ENCODE data around the gene SCAPER.

The SCAPER gene

GRCh38 chr15:76332796-76333195 lies 572.3 kb downstream of the SCAPER start (continued):
- no peak for TF ChIP-seq ZNF18 (tag by site-specific recombination; IDR thresholded peaks at IDR 0.05)
- no peak for TF ChIP-seq ZNF548 (tag by site-specific recombination; IDR thresholded peaks at IDR 0.05)
- no peak for TF ChIP-seq ZNF138 (tag by site-specific recombination; IDR thresholded peaks at IDR 0.05; ENCODE audit: borderline replicate concordance)
- no peak for TF ChIP-seq ZNF324 (tag by site-specific recombination; IDR thresholded peaks at IDR 0.05)
- TF ChIP-seq, protein P1, sequence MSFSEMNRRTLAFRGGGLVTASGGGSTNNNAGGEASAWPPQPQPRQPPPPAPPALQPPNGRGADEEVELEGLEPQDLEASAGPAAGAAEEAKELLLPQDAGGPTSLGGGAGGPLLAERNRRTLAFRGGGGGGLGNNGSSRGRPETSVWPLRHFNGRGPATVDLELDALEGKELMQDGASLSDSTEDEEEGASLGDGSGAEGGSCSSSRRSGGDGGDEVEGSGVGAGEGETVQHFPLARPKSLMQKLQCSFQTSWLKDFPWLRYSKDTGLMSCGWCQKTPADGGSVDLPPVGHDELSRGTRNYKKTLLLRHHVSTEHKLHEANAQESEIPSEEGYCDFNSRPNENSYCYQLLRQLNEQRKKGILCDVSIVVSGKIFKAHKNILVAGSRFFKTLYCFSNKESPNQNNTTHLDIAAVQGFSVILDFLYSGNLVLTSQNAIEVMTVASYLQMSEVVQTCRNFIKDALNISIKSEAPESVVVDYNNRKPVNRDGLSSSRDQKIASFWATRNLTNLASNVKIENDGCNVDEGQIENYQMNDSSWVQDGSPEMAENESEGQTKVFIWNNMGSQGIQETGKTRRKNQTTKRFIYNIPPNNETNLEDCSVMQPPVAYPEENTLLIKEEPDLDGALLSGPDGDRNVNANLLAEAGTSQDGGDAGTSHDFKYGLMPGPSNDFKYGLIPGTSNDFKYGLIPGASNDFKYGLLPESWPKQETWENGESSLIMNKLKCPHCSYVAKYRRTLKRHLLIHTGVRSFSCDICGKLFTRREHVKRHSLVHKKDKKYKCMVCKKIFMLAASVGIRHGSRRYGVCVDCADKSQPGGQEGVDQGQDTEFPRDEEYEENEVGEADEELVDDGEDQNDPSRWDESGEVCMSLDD (tag by site-specific recombination; IDR thresholded peaks at IDR 0.05) = no peak
- TF ChIP-seq ZNF558 (tag by site-specific recombination; IDR thresholded peaks at IDR 0.05) = no peak

- TF ChIP-seq ZNF654 (tag by site-specific recombination; IDR thresholded peaks at IDR 0.05; ENCODE audit: low read depth) (peak; percentile 6; the same call in 1 of the 2 replicates), ZNF600 (tag by site-specific recombination; IDR thresholded peaks at IDR 0.05) (peak; percentile 55), IKZF3 (tag by site-specific recombination; IDR thresholded peaks at IDR 0.05) (peak; percentile 69), KLF1 (tag by site-specific recombination; IDR thresholded peaks at IDR 0.05) (no peak), MEIS1 (CRISPR knock-in tag; IDR thresholded peaks at IDR 0.05; ENCODE audit: borderline replicate concordance) (no peak), ZNF174 (tag by site-specific recombination; IDR thresholded peaks at IDR 0.05) (no peak)
- Histone ChIP-seq H3K4me1 (ENCODE audit: control insufficient read depth, insufficient read depth, low read length) (peaks cover 9% of the 10 kb centered on the region), H3K27ac (ENCODE audit: extremely low read depth, low read depth, low read length) (no peak overlapping the region), H3K9me3 (ENCODE audit: control insufficient read depth, insufficient read depth, low read depth, low read length) (no peaks in the 10 kb centered on the region), H3K4me3 (ENCODE audit: low read depth, low read length) (no peak overlapping the region), H3K36me3 (ENCODE audit: control insufficient read depth in 2 of 2, insufficient read depth in 1 of 2, low read length in 2 of 2) (no peaks in the 10 kb centered on the region)
- POLR2A ChIA-PET = interaction anchor here (0.5 to 2.8 kb wide), 3 partner anchors 8 to 19 kb away, joined by 3 to 24 read pairs (median 3); partner anchors contain the start of gene ETFA
- CTCF ChIA-PET = interaction anchor here (0.6 to 3.5 kb wide), 22 partner anchors 9 to 195 kb away, joined by 3 to 32 read pairs (median 4); partner anchors contain the start of gene ETFA
Measured at GRCh38 chr15:76330080-76330680, 575.0 kb downstream of the SCAPER start.

GRCh38 chr15:76328958-76329357 lies 576.2 kb downstream of the SCAPER start:
- Histone ChIP-seq H3K4me3 (ENCODE audit: low read depth, low read length) (no peak overlapping the region), H3K36me3 (ENCODE audit: control insufficient read depth in 2 of 2, insufficient read depth in 1 of 2, low read length in 2 of 2) (no peaks in the 10 kb centered on the region), H3K4me1 (ENCODE audit: control insufficient read depth, insufficient read depth, low read length) (peaks cover 16% of the 10 kb centered on the region), H3K9me3 (ENCODE audit: control insufficient read depth, insufficient read depth, low read depth, low read length) (no peaks in the 10 kb centered on the region), H3K27ac (ENCODE audit: extremely low read depth, low read depth, low read length) (no peak overlapping the region)
- CTCF ChIA-PET = interaction anchor here (0.6 to 3.5 kb wide), 8 partner anchors 19 to 483 kb away, joined by 3 to 32 read pairs (median 6); partner anchors contain the start of gene ETFA
- POLR2A ChIA-PET = interaction anchor here (2.8 to 3.4 kb wide), 2 partner anchors 7 to 18 kb away, joined by 20 to 24 read pairs; partner anchors contain the start of genes ETFA and ISL2
- TF ChIP-seq ZNF521 (tag by site-specific recombination; IDR thresholded peaks at IDR 0.05) = no peak
- TF ChIP-seq ZNF600 (tag by site-specific recombination; IDR thresholded peaks at IDR 0.05) = peak; percentile 68

DNA sequence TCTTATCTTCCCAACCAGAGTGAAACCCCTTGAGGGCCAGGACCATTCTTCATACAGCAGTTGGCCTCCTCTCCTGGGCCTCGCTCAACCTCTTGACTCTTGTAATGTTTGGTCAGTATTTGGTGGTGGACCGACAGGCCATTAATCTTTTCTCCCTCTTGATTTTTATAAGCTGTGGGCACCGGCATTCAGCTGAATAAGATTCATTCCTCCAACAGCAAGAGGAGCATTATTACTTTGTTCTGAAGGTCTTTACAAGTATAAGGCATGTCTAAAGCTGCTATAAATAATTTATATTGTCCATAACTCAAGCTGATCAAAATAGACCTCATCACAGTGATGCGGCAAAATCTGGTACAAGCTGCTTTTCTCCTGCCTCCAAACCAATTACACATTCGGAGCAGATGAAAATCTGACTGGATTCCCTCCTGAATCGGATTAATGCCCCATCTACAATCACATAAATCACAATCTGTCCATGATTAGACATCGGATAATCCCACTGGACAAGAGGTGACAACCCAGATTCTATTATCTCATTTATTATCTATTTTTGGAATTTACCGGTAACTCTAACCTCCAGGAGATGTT lies 576.9 kb downstream of the SCAPER start:
- Histone ChIP-seq H3K36me3 (ENCODE audit: control insufficient read depth in 2 of 2, insufficient read depth in 1 of 2, low read length in 2 of 2) (no peaks in the 10 kb centered on the region), H3K4me3 (ENCODE audit: low read depth, low read length) (no peak overlapping the region), H3K9me3 (ENCODE audit: control insufficient read depth, insufficient read depth, low read depth, low read length) (no peaks in the 10 kb centered on the region), H3K27ac (ENCODE audit: extremely low read depth, low read depth, low read length) (peak overlapping the region; percentile 52; the same call in 1 of the 2 replicates), H3K4me1 (ENCODE audit: control insufficient read depth, insufficient read depth, low read length) (peaks cover 18% of the 10 kb centered on the region)
- ChIA-PET CTCF (interaction anchor here (0.7 to 2.1 kb wide), 5 partner anchors 15 to 229 kb away, joined by 3 to 9 read pairs (median 3); no protein-coding TSS in a partner anchor), POLR2A (interaction anchor here (1.0 to 3.4 kb wide), 3 partner anchors 8 to 22 kb away, joined by 3 to 24 read pairs (median 20); partner anchors contain the start of genes ETFA and ISL2)
- TF ChIP-seq ZNF335 (tag by site-specific recombination; conservative IDR thresholded peaks at IDR 0.05) = peak; percentile 49
- TF ChIP-seq, protein P2, sequence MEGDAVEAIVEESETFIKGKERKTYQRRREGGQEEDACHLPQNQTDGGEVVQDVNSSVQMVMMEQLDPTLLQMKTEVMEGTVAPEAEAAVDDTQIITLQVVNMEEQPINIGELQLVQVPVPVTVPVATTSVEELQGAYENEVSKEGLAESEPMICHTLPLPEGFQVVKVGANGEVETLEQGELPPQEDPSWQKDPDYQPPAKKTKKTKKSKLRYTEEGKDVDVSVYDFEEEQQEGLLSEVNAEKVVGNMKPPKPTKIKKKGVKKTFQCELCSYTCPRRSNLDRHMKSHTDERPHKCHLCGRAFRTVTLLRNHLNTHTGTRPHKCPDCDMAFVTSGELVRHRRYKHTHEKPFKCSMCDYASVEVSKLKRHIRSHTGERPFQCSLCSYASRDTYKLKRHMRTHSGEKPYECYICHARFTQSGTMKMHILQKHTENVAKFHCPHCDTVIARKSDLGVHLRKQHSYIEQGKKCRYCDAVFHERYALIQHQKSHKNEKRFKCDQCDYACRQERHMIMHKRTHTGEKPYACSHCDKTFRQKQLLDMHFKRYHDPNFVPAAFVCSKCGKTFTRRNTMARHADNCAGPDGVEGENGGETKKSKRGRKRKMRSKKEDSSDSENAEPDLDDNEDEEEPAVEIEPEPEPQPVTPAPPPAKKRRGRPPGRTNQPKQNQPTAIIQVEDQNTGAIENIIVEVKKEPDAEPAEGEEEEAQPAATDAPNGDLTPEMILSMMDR (tag by site-specific recombination; IDR thresholded peaks at IDR 0.05) = no peak

Data from HEK293 (cell line).